ENCODE measurements around the gene ATG7. TPM values are rescaled to one million over a fixed set of nuclear protein-coding genes. Genes with fewer than 3 reads are reported as not detected.
"Not testable (repeated sequence)": the region's sequence is repeated elsewhere in the genome, so short reads cannot be mapped to it uniquely, and the experiment has no call there.

Gene ATG7
- polyA plus RNA-seq, 1 donor (not counting 4 experiments of a cell fraction or from before 2014, with no cell fraction given): 27.9 TPM

DNA sequence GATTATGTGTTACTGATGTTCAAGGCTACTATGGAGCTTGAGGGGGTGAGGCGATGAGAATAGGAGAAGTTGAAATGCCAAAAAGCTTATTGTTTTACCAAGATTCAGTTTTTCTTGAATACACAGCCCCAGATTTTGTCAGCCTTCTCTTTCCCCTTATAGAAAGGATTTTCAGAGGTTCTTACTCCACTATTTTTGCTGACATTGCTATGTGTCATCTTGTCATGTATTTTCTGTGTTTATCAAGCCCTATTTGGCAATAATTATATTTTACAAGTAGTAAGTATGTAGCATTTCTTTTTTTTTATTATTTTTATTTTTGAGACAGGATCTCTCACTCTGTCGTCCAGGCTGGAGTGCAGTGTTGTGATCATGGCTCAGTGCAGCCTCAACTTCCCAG, 133.1 kb downstream of the ATG7 start:
- H4K20me1 ChIP-seq (ENCODE audit: control insufficient read depth, extremely low read depth, insufficient read depth, low read length): no peaks in the 10 kb centered on the region
- H3K9ac ChIP-seq (ENCODE audit: control insufficient read depth, extremely low read depth, insufficient read depth, low read length): no peak overlapping the region
- no peaks in the 10 kb centered on the region for H3K9me1 ChIP-seq (ENCODE audit: control insufficient read depth, extremely low read depth, insufficient read depth, low read length)
- H3K4me1 ChIP-seq (ENCODE audit: control insufficient read depth, extremely low read depth, insufficient read depth, low read length): no peaks in the 10 kb centered on the region
- H2AFZ ChIP-seq (ENCODE audit: control insufficient read depth, low read length): no peak overlapping the region
- DNase-seq (ENCODE audit: low read depth, low spot score): no peak
- TF ChIP-seq EZH2 (IDR thresholded peaks at IDR 0.05; ENCODE audit: low read length): no peak
- TF ChIP-seq, protein P1, sequence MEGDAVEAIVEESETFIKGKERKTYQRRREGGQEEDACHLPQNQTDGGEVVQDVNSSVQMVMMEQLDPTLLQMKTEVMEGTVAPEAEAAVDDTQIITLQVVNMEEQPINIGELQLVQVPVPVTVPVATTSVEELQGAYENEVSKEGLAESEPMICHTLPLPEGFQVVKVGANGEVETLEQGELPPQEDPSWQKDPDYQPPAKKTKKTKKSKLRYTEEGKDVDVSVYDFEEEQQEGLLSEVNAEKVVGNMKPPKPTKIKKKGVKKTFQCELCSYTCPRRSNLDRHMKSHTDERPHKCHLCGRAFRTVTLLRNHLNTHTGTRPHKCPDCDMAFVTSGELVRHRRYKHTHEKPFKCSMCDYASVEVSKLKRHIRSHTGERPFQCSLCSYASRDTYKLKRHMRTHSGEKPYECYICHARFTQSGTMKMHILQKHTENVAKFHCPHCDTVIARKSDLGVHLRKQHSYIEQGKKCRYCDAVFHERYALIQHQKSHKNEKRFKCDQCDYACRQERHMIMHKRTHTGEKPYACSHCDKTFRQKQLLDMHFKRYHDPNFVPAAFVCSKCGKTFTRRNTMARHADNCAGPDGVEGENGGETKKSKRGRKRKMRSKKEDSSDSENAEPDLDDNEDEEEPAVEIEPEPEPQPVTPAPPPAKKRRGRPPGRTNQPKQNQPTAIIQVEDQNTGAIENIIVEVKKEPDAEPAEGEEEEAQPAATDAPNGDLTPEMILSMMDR (optimal IDR thresholded peaks at IDR 0.05 in 1 of 3, IDR thresholded peaks at IDR 0.05 in 1 of 3, conservative IDR thresholded peaks at IDR 0.05 in 1 of 3; ENCODE audit: extremely low read depth in 1 of 3, insufficient read depth in 2 of 3, low read length in 3 of 3): no peak
- H3K4me3 ChIP-seq (ENCODE audit: control insufficient read depth in 2 of 3, extremely low read depth in 1 of 3, insufficient read depth in 2 of 3, low read depth in 1 of 3, low read length in 3 of 3): no peak overlapping the region
- no peaks in the 10 kb centered on the region for H3K27me3 ChIP-seq (ENCODE audit: control insufficient read depth, extremely low read depth, insufficient read depth, low read length)
- no peak overlapping the region for H3K27ac ChIP-seq (ENCODE audit: control insufficient read depth, insufficient read depth, low read length)
- dilution Hi-C loops (cut with MboI; ENCODE audit: extremely low pct_ligation_motif_present, low sequenced_read_pairs): no loop called here
- H3K4me2 ChIP-seq (ENCODE audit: control insufficient read depth, extremely low read depth, insufficient read depth, low read depth, low read length): no peak overlapping the region
- no peak for FAIRE-seq
- no peaks in the 10 kb centered on the region for H3K79me2 ChIP-seq (ENCODE audit: control insufficient read depth, insufficient read depth, low read length)
- H3K36me3 ChIP-seq (ENCODE audit: control insufficient read depth in 2 of 2, extremely low read depth in 1 of 2, insufficient read depth in 2 of 2, low read length in 2 of 2): no peaks in the 10 kb centered on the region
- H3K9me3 ChIP-seq (ENCODE audit: control insufficient read depth, low read depth, low read length): peaks cover 10% of the 10 kb centered on the region

DNA sequence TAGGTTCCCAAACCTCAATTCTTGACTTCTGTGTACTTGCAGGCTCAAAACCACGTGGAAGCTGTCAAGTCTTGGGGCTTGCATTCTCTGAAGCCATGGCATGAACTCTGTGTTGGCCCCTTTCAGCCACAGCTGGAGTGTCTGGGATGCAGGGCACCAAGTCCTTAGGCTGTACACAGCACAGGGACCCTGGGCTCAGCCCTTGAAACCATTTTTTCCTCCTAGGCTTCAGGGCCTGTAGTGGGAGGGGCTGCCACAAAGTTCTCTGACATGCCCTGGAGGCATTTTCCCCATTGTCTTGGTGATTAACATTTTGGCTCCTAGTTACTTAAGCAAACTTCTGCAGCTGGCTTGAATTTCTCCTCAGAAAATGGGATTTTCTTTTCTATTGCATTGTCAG, 135.4 kb downstream of the ATG7 start:
- Histone ChIP-seq H3K4me2 (ENCODE audit: control insufficient read depth, extremely low read depth, insufficient read depth, low read depth, low read length) (no peak overlapping the region), H3K36me3 (ENCODE audit: control insufficient read depth in 2 of 2, extremely low read depth in 1 of 2, insufficient read depth in 2 of 2, low read length in 2 of 2) (no peaks in the 10 kb centered on the region)
- no peak for FAIRE-seq

DNA sequence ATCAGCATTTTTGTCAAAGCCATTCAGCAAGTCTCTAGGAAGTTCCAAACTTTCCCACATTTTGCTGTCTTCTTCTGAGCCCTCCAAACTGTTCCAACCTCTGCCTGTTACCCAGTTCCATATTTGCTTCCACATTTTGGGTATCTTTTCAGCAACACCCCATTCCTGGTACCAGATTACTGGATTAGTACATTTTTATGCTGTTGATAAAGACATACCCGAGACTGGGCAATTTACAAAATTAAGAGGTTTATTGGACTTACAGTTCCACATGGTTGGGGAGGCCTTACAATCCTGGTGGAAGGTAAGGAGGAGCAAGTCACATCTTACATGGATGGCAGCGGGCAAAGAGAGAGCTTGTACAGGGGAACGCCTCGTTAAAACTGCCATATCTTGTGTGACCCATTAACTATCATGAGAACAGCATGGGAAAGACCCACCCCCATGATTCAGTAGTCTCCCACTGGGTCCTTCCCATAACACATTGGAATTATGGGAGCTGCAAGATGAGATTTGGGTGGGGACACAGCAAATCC, 136.2 kb downstream of the ATG7 start:
- H3K27me3 ChIP-seq (ENCODE audit: control insufficient read depth, extremely low read depth, insufficient read depth, low read length); H3K36me3 ChIP-seq (ENCODE audit: control insufficient read depth in 2 of 2, extremely low read depth in 1 of 2, insufficient read depth in 2 of 2, low read length in 2 of 2); dilution Hi-C loops (cut with MboI; ENCODE audit: extremely low pct_ligation_motif_present, low sequenced_read_pairs); FAIRE-seq; H4K20me1 ChIP-seq (ENCODE audit: control insufficient read depth, extremely low read depth, insufficient read depth, low read length); H3K4me2 ChIP-seq (ENCODE audit: control insufficient read depth, extremely low read depth, insufficient read depth, low read depth, low read length); DNase-seq (ENCODE audit: low read depth, low spot score); H3K27ac ChIP-seq (ENCODE audit: control insufficient read depth, insufficient read depth, low read length); H3K79me2 ChIP-seq (ENCODE audit: control insufficient read depth, insufficient read depth, low read length); H3K4me1 ChIP-seq (ENCODE audit: control insufficient read depth, extremely low read depth, insufficient read depth, low read length); H3K9me1 ChIP-seq (ENCODE audit: control insufficient read depth, extremely low read depth, insufficient read depth, low read length); H3K9ac ChIP-seq (ENCODE audit: control insufficient read depth, extremely low read depth, insufficient read depth, low read length); H3K4me3 ChIP-seq (ENCODE audit: control insufficient read depth in 2 of 3, extremely low read depth in 1 of 3, insufficient read depth in 2 of 3, low read depth in 1 of 3, low read length in 3 of 3); H2AFZ ChIP-seq (ENCODE audit: control insufficient read depth, low read length): not testable (repeated sequence)
- peaks cover 10% of the 10 kb centered on the region for H3K9me3 ChIP-seq (ENCODE audit: control insufficient read depth, low read depth, low read length)

More for the DNA sequence above, 135.4 kb downstream of the ATG7 start:
- no peaks in the 10 kb centered on the region for H4K20me1 ChIP-seq (ENCODE audit: control insufficient read depth, extremely low read depth, insufficient read depth, low read length)
- no peak overlapping the region for H3K27ac ChIP-seq (ENCODE audit: control insufficient read depth, insufficient read depth, low read length)
- H3K79me2 ChIP-seq (ENCODE audit: control insufficient read depth, insufficient read depth, low read length): no peaks in the 10 kb centered on the region
- DNase-seq (ENCODE audit: low read depth, low spot score): no peak
- H3K9me3 ChIP-seq (ENCODE audit: control insufficient read depth, low read depth, low read length): peaks cover 10% of the 10 kb centered on the region
- TF ChIP-seq, protein P1 (optimal IDR thresholded peaks at IDR 0.05 in 1 of 3, IDR thresholded peaks at IDR 0.05 in 1 of 3, conservative IDR thresholded peaks at IDR 0.05 in 1 of 3; ENCODE audit: extremely low read depth in 1 of 3, insufficient read depth in 2 of 3, low read length in 3 of 3): no peak
- no peak for TF ChIP-seq EZH2 (IDR thresholded peaks at IDR 0.05; ENCODE audit: low read length)
- no peaks in the 10 kb centered on the region for H3K4me1 ChIP-seq (ENCODE audit: control insufficient read depth, extremely low read depth, insufficient read depth, low read length)
- H3K9me1 ChIP-seq (ENCODE audit: control insufficient read depth, extremely low read depth, insufficient read depth, low read length): no peaks in the 10 kb centered on the region
- H3K9ac ChIP-seq (ENCODE audit: control insufficient read depth, extremely low read depth, insufficient read depth, low read length): no peak overlapping the region
- no peak overlapping the region for H2AFZ ChIP-seq (ENCODE audit: control insufficient read depth, low read length)
- dilution Hi-C loops (cut with MboI; ENCODE audit: extremely low pct_ligation_motif_present, low sequenced_read_pairs): no loop called here
- H3K4me3 ChIP-seq (ENCODE audit: control insufficient read depth in 2 of 3, extremely low read depth in 1 of 3, insufficient read depth in 2 of 3, low read depth in 1 of 3, low read length in 3 of 3): no peak overlapping the region
- H3K27me3 ChIP-seq (ENCODE audit: control insufficient read depth, extremely low read depth, insufficient read depth, low read length): no peaks in the 10 kb centered on the region

All from keratinocyte (primary cell).